IMR-90 (cell line): ENCODE results near the gene PIP4K2A. TPM values are rescaled to one million over a fixed set of nuclear protein-coding genes. Genes with fewer than 3 reads are reported as not detected.
A peak's percentile ranks its signal among the peaks of the same experiment; 100 is the strongest.

ENCODE experiments used
- ATAC-seq: fragments of 200-7000 bp; cut with Tn5 transposase; 2 replicates; pipeline ENCODE4 v1.9.1; 2020; ENCODE audit warnings: low read depth, mild to moderate bottlenecking, moderate library complexity
- BruUV-seq: library from RNA; stranded (reverse); fragments of 400-500 nt; replicated peaks from 2 replicates; lab custom pipeline; 2021; lab: Mats Ljungman, UMichigan
- CTCF ChIA-PET: fragments of 300-600 bp; formaldehyde crosslinking; extraction: SDS; loops from one replicate; lab custom pipeline; 2021; ENCODE audit warnings: antibody characterized with exemption; lab: Yijun Ruan, JAX
- POLR2A ChIA-PET: fragments of 300-600 bp; sonication (Branson Sonifier 250); formaldehyde crosslinking; loops from one replicate; lab custom pipeline; 2022; ENCODE audit warnings: antibody characterized with exemption; ENCODE audit not compliant: unreplicated experiment; lab: Charles Lee
- DNase-seq: peaks from one replicate; pipeline ENCODE4 v3.0.0; 2013
- H2AFZ ChIP-seq: replicated peaks from 2 replicates; pipeline ENCODE3; 2013; ENCODE audit warnings: low read length, mild to moderate bottlenecking; ENCODE audit not compliant: poor library complexity
- H2AK5ac ChIP-seq: 2 replicates; pipeline ENCODE4 v1.6.1; 2013; ENCODE audit warnings: low read depth, low read length, inconsistent platforms
- H2AK9ac ChIP-seq: replicated peaks from 2 replicates; pipeline ENCODE3; 2013; ENCODE audit warnings: mild to moderate bottlenecking, low read depth, low read length, moderate library complexity; ENCODE audit not compliant: poor library complexity
- H2BK120ac ChIP-seq: 2 replicates; pipeline ENCODE4 v1.6.1; 2013; ENCODE audit warnings: low read depth, low read length, inconsistent platforms
- H2BK15ac ChIP-seq: 3 replicates; pipeline ENCODE4 v1.6.1; 2013; ENCODE audit warnings: low read depth, low read length, inconsistent platforms
- H2BK20ac ChIP-seq: 2 replicates; pipeline ENCODE4 v1.6.1; 2013; ENCODE audit warnings: low read depth, mild to moderate bottlenecking, inconsistent platforms, low read length, moderate library complexity
- H2BK5ac ChIP-seq: 2 replicates; pipeline ENCODE4 v1.6.1; 2013; ENCODE audit warnings: mild to moderate bottlenecking, low read depth, low read length, inconsistent platforms; ENCODE audit not compliant: poor library complexity, severe bottlenecking
- H3K14ac ChIP-seq: replicated peaks from 2 replicates; pipeline ENCODE4 v1.6.1; 2013; ENCODE audit warnings: low read depth, low read length, inconsistent platforms
- H3K18ac ChIP-seq: 2 replicates; pipeline ENCODE4 v1.6.1; 2013; ENCODE audit warnings: low read depth, low read length, control low read depth
- H3K23ac ChIP-seq: 2 replicates; pipeline ENCODE4 v1.6.1; 2013; ENCODE audit warnings: low read depth, low read length, inconsistent platforms
- H3K27ac ChIP-seq: 2 replicates; pipeline ENCODE4 v1.5.1; 2013; ENCODE audit warnings: mild to moderate bottlenecking, control low read depth, low read length; ENCODE audit not compliant: insufficient read depth
- H3K27me3 ChIP-seq: 2 replicates; pipeline ENCODE4 v1.6.1; 2013; ENCODE audit warnings: low read length; ENCODE audit not compliant: control insufficient read depth, insufficient read depth
- H3K36me3 ChIP-seq: 2 replicates; pipeline ENCODE4 v1.6.1; 2013; ENCODE audit warnings: low read length, mixed read lengths; ENCODE audit not compliant: control insufficient read depth, insufficient read depth
- H3K4ac ChIP-seq: 2 replicates; pipeline ENCODE4 v1.6.1; 2013; ENCODE audit warnings: low read depth, low read length, inconsistent platforms
- H3K4me1 ChIP-seq: 2 replicates; pipeline ENCODE4 v1.6.1; 2013; ENCODE audit warnings: low read length, mixed read lengths; ENCODE audit not compliant: control insufficient read depth, insufficient read depth
- H3K4me2 ChIP-seq: 2 replicates; pipeline ENCODE4 v1.6.1; 2013; ENCODE audit warnings: low read depth, mild to moderate bottlenecking, control low read depth, low read length, moderate library complexity
- H3K4me3 ChIP-seq: 2 replicates; pipeline ENCODE4 v1.5.1; 2013; ENCODE audit warnings: low read depth, mild to moderate bottlenecking, control low read depth, low read length, moderate library complexity; ENCODE audit not compliant: insufficient read depth
- H3K56ac ChIP-seq: 2 replicates; pipeline ENCODE4 v1.6.1; 2013; ENCODE audit warnings: low read length, inconsistent platforms; ENCODE audit not compliant: insufficient read depth; ENCODE audit errors: extremely low read depth
- H3K79me1 ChIP-seq, 2 experiments: 2 replicates each; pipeline ENCODE4 v1.6.1; 2013; ENCODE audit warnings: low read length in 2 of 2, inconsistent platforms in 1 of 2, low read depth in 1 of 2
- H3K9ac ChIP-seq: 2 replicates; pipeline ENCODE4 v1.6.1; 2013; ENCODE audit warnings: low read depth, low read length, control low read depth
- H3K9me1 ChIP-seq: 2 replicates; pipeline ENCODE4 v1.6.1; 2013; ENCODE audit warnings: low read length, inconsistent platforms; ENCODE audit not compliant: insufficient read depth
- H3K9me3 ChIP-seq: 2 replicates; pipeline ENCODE4 v1.6.1; 2013; ENCODE audit warnings: low read length; ENCODE audit not compliant: control insufficient read depth, insufficient read depth
- H4K20me1 ChIP-seq: 2 replicates; pipeline ENCODE4 v1.6.1; 2013; ENCODE audit warnings: low read length, inconsistent platforms; ENCODE audit not compliant: insufficient read depth
- H4K5ac ChIP-seq: 2 replicates; pipeline ENCODE4 v1.6.1; 2013; ENCODE audit warnings: mild to moderate bottlenecking, low read depth, low read length, control low read depth
- H4K8ac ChIP-seq, 2 experiments: 2 replicates each; pipeline ENCODE4 v1.6.1; 2013; ENCODE audit warnings: low read depth in 2 of 2, low read length in 2 of 2, control low read depth in 1 of 2, inconsistent platforms in 1 of 2
- H4K91ac ChIP-seq: 2 replicates; pipeline ENCODE4 v1.6.1; 2013; ENCODE audit warnings: low read depth, low read length, inconsistent platforms; ENCODE audit not compliant: insufficient read depth
- CEBPB ChIP-seq: IDR thresholded peaks from 2 replicates; pipeline ENCODE4 v1.6.1; 2012; ENCODE audit warnings: low read depth, low read length, improper control_type of control experiment
- RFX5 ChIP-seq: IDR thresholded peaks from 2 replicates; pipeline ENCODE4 v1.8.0; 2012; ENCODE audit warnings: low read depth, mild to moderate bottlenecking, low read length, moderate library complexity
- WGBS, 2 experiments: methylation state at CpG; one replicate each; pipeline versions ENCODE4 v1.1.5 to v1.1.7; 2013; ENCODE audit warnings: missing lambda C conversion rate in 2 of 2; ENCODE audit not compliant: insufficient read length in 1 of 2; ENCODE audit errors: extremely low coverage in 2 of 2; 5-methylcytosine and 5-hydroxymethylcytosine counted together
- dilution Hi-C: fragments of 300-500 bp; cut with HindIII; formaldehyde crosslinking; loops from one replicate; pipeline ENCODE4 v1.14.3; 2018; ENCODE audit warnings: low sequenced_read_pairs; ENCODE audit not compliant: unreplicated experiment
- in situ Hi-C: fragments of 300-500 bp; cut with MboI; formaldehyde crosslinking; loops from 3 replicates; pipeline ENCODE4 v1.14.3; 2019; ENCODE audit warnings: low sequenced_read_pairs, inconsistent platforms, mixed read lengths
- intact Hi-C: fragments of 100-400 bp; cut with micrococcal nuclease; formaldehyde crosslinking; loops from 2 replicates; pipeline ENCODE4 v1.10.0; 2022
- polyA plus RNA-seq, 3 experiments: library from polyadenylated mRNA; depleted of rRNA; stranded (reverse); fragments of >200 nt; gene quantifications; 2 replicates each; pipeline ENCODE4 v1.2.3, GENCODE V29; 2012; ENCODE audit warnings: low replicate concordance in 1 of 3
- total RNA-seq: library from RNA; depleted of rRNA; stranded (reverse); fragments of >200 nt; gene quantifications from 2 replicates; pipeline ENCODE4 v1.2.3, GENCODE V29; 2012

The PIP4K2A gene
- total and polyA plus RNA-seq, 2 of the 4 experiments (the other 2 are of a cell fraction), result 9.8 to 18.1 TPM

DNA sequence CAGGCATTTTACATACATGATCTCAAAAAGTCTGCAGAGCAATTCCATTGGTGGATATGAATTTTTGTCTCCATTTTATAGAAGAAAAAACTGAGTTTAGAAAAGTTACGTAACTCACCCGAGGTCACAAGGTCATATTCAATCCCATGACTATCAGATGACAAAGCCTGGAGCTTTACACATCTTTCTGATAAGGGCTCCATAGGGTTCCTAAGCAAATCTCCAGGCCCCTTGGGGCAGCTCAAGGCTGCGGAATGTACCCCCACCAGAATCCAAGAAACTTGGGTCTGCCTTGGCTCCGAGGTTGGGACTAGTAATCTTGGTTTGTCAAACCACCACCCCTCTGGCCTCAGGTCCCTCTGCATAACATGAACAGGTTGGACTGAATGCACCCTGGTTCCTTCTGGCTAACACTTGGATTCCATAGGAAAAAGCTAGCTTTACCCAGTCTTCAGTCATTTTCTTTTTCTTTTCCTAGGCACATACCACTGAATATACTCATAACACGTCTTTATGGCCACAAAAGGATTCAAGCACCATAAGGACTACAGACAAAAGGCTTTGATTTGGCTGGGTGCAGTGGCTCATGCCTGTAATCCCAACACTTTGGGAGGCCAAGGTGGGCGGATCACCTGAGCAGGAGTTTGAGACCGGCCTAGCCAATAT lies 55.5 kb downstream of the PIP4K2A start:
- H3K4me1 ChIP-seq, result peaks cover 11% of the 10 kb centered on the region
- peaks cover 47 to 75% of the 10 kb centered on the region in 2 experiments for H3K79me1 ChIP-seq
- H3K18ac ChIP-seq, result peak overlapping the region; percentile 81
- H3K14ac ChIP-seq, result peak overlapping the region; percentile 40
- ChIA-PET CTCF (no interaction called here), POLR2A (no interaction called here)
- H3K27ac ChIP-seq, result peak overlapping the region; percentile 25; the same call in 1 of the 2 replicates
- BruUV-seq, result no TSS peak
- H3K23ac ChIP-seq, result no peak overlapping the region
- H4K8ac ChIP-seq, result 0 out of 4 replicates have a peak overlapping the region, but pooled peaks of 1 of the 2 experiments have one; percentile 50
- H3K9ac ChIP-seq, result no peak overlapping the region
- peak overlapping the region; percentile 36; the same call in 1 of the 2 replicates for H2AK5ac ChIP-seq
- H3K9me1 ChIP-seq, result peaks cover 10% of the 10 kb centered on the region
- H3K27me3 ChIP-seq, result no peaks in the 10 kb centered on the region
- no peak overlapping the region; the same call in 1 of the 2 replicates for H3K4ac ChIP-seq
- H3K56ac ChIP-seq, result no peak overlapping the region
- H3K4me2 ChIP-seq, result no peak overlapping the region
- peak overlapping the region; percentile 51; the same call in 1 of the 2 replicates for H4K91ac ChIP-seq
- H3K4me3 ChIP-seq, result no peak overlapping the region
- H2BK15ac ChIP-seq, result no peak overlapping the region
- no peak overlapping the region for H2BK5ac ChIP-seq
- H2BK120ac ChIP-seq, result no peak overlapping the region
- DNase-seq (peak; percentile 48), ATAC-seq (no peak; the same call in 1 of the 2 replicates)
- H3K9me3 ChIP-seq, result no peaks in the 10 kb centered on the region
- intact Hi-C loops, result no loop called here
- H2AK9ac ChIP-seq, result no peak overlapping the region
- H4K5ac ChIP-seq, result peak overlapping the region; percentile 74; the same call in 1 of the 2 replicates
- no peak overlapping the region for H2AFZ ChIP-seq
- H4K20me1 ChIP-seq, result no peaks in the 10 kb centered on the region; the same call in 1 of the 2 replicates
- in situ Hi-C loops, result no loop called here
- no peak overlapping the region for H2BK20ac ChIP-seq
- 83% methylated on average over 1 of the region's 7 CpGs; no CpG with 5 or more reads in 1 of the 2 experiments for WGBS, 2 experiments
- peak; percentile 80 for TF ChIP-seq CEBPB
- TF ChIP-seq RFX5, result no peak
- dilution Hi-C loops, result no loop called here
- no peaks in the 10 kb centered on the region for H3K36me3 ChIP-seq
